ENCODE measurements around the gene CNTNAP3B.
A peak's percentile ranks its signal among the peaks of the same experiment; 100 is the strongest.
"Not testable (repeated sequence)": the region's sequence is repeated elsewhere in the genome, so short reads cannot be mapped to it uniquely, and the experiment has no call there.

CNTNAP3B gene

DNA sequence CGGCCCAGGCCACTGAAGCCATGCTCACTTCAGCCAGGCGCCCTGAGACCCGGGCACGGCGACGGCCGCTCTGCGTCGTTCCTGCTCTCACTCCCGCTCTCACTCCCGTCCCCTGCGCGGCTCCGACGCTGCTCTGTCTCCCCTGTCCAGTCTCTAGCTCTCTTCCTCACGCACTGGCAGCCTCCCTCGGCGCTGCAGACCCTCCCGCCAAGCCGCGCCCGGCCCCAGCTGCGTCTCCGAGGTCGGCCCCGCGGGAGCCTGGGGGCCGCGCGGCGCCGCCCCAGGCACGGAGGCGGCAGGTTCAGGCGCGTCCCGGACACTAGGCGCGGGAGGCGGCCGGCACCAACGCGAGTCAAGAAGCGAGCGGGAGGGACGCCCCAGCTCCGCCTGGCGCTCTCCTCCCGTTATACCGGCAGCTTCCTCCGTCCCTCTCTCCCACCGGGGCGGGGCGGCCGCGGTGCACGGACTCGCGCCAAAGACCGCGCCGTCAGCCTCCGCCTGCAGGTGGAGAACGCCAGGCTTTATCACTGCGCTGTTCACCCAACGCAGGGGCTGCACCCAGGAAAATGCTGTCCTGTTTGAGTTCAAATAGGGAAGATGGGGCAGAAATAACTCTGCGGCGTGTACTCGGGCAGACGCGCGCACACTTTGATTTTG lies at the start of gene CNTNAP3B:
Gene CNTNAP3B, minus strand, starts transcription at position 354 of the 657 bp plus-strand sequence. Its CDS starts 332 bp downstream, at position 22.
- H3K4me3 ChIP-seq (ENCODE audit: low read depth, low read length) = peak within 1 kb of the TSS; percentile 54
- DNase-seq (ENCODE audit: low read depth) = peak; percentile 2

DNA sequence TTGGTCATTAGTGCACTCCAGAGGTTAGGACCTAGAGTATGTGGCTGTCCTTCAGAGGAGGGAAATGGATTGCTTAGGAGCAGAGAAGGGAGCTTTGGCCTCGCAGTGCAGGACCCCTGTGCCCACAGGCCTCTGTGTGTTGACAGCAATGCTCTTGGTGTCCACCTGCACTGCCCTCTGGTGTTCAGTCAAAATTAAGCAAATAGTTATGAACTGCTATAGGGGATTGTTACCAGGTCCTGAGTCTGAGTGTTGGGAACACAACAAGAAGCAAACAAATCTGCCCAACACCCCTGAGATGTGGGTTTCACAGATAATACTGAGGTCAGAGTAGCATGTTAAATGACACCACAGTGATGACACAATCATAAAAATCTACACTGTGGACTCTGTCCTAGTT lies 31.1 kb upstream of the CNTNAP3B start:
- TF ChIP-seq, protein P1, sequence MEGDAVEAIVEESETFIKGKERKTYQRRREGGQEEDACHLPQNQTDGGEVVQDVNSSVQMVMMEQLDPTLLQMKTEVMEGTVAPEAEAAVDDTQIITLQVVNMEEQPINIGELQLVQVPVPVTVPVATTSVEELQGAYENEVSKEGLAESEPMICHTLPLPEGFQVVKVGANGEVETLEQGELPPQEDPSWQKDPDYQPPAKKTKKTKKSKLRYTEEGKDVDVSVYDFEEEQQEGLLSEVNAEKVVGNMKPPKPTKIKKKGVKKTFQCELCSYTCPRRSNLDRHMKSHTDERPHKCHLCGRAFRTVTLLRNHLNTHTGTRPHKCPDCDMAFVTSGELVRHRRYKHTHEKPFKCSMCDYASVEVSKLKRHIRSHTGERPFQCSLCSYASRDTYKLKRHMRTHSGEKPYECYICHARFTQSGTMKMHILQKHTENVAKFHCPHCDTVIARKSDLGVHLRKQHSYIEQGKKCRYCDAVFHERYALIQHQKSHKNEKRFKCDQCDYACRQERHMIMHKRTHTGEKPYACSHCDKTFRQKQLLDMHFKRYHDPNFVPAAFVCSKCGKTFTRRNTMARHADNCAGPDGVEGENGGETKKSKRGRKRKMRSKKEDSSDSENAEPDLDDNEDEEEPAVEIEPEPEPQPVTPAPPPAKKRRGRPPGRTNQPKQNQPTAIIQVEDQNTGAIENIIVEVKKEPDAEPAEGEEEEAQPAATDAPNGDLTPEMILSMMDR (conservative IDR thresholded peaks at IDR 0.05; ENCODE audit: low read depth, low read length) = peak; percentile 42
- H3K4me3 ChIP-seq (ENCODE audit: low read depth, low read length) = not testable (repeated sequence)
- peak; percentile 36 for DNase-seq (ENCODE audit: low read depth)

DNA sequence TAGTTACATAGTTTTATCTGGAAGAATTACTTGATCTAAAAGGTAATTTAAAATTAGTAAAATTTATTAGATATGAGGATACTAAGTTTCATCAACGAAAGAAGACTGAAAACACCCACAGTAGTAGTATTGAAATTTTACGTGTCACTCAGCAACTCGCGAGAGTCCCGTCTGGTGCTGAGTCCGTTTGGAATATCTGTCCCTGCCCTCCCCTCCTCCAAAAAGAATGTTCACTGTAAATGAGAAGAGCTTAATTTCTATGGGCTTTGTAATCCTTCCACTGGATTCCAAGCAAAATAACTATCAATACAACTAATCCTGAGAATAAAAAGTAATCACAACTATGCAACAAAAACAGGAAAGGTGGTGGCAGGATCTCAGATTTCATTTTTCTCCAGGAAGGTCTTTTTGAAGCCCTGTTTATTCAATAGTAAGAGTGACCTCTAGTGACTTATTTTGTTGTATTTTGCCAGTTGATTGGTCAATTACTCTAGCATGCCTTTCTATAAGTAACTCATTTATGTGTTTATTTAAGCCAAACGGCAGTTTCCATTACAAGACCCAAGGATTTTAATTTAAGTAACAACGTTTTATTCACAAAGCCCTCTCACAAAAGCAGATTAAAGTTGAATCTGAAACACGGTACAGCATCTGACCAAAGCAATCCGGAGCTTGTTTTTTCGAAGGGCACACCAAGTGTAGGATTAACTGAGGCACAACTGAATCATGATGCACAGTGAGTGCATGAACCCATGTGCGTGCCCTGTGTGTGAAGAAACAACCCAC lies 2.0 kb downstream of the CNTNAP3B start:
- DNase-seq (ENCODE audit: low read depth) = peak; percentile 29

DNA sequence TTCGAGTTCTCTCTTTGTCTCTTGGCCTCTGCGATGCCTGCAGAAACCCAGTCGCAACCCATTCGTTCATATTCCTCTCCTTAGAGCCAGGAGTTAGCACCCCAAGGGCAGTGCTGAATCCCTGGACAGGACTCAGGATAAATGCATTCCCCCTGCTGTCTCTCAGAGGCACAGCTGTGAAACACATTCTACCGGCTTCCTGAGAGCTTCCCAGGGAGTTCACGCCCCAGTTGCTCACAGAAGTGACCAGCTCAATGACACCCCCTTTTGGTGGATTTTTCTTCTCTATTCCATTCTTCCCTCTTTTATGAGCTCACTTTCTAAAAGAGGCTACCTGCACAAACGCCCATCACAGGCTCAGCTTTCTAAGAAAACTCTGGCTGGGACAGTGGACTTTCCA lies 8.2 kb downstream of the CNTNAP3B start:
- H3K4me3 ChIP-seq (ENCODE audit: low read depth, low read length) = not testable (repeated sequence)
- DNase-seq (ENCODE audit: low read depth) = peak; percentile 7

More for the DNA sequence above, 2.0 kb downstream of the CNTNAP3B start:
- H3K4me3 ChIP-seq (ENCODE audit: low read depth, low read length) = peak overlapping the region; percentile 54

DNA sequence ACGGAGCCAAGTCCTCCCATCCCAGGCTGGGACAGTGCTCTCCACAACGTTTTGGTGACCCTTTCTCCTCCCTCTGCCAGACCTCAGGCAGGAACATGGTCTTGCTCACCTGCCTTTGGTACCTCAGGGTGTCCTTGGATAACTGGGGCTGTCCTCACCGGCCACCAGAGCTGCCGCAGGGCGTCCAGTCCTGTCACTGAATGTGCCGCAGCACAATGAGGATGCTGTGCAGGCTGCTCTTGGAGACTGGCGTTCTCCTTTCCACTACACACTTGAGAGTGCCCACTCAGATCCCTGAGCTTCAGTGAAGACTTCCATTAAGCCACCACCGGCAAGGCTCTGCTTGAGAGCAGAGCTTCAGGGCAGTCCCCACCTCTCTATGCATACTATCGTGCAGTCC lies 33.3 kb downstream of the CNTNAP3B start:
- not testable (repeated sequence) for DNase-seq (ENCODE audit: low read depth)

DNA sequence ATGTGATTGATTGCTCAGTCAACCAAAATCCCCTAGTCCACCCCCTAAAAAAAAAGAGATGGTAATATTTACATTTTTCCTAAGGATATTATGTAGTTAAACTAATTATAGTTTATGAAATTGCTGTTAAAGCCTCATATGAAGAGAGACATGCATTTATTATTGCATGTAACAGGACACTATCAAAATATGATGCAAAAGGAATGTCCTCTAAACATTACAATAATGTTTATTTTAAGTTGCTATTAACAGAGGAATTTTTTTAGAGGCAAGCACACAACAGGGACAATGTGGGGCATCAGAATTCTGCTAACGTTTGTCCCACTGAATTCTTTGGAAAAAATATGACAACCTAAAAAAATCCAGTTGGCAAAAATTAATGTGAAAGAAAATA lies 44.7 kb downstream of the CNTNAP3B start:
- H3K4me3 ChIP-seq (ENCODE audit: low read depth, low read length); DNase-seq (ENCODE audit: low read depth): not testable (repeated sequence)

More for the DNA sequence above, 33.3 kb downstream of the CNTNAP3B start:
- H3K4me3 ChIP-seq (ENCODE audit: low read depth, low read length) = not testable (repeated sequence)

DNA sequence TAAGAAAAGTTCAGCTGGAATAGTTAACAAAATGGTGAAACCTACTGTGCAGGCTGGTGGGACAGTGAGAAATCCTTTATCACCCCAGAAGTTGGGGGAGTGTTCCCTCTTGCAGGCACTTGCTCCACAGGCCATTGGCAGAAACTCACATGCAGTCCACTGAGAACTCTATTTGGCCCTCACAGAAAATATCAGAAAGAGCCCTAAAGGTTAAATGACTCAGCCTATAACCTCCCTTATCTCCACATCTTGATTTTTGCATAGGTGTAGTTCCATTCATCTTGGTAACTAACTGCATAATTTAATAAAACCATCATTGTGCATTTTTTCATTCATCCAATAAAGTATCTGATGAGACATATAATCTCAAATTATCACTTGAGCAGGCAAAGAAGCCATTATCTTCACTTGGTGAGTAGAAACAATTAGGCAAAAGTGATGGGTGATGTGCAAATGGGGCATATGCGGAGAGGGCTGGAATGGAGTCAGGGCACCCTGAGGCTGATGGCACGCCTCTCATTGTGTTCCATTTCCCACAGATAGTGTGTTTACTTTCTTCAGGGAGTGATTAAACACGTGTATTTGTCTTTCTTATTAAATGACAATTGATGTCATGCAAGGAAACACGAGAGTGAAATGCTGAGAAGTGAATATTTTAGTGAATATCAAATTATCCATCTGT lies 45.2 kb downstream of the CNTNAP3B start:
- not testable (repeated sequence) for DNase-seq (ENCODE audit: low read depth)

DNA sequence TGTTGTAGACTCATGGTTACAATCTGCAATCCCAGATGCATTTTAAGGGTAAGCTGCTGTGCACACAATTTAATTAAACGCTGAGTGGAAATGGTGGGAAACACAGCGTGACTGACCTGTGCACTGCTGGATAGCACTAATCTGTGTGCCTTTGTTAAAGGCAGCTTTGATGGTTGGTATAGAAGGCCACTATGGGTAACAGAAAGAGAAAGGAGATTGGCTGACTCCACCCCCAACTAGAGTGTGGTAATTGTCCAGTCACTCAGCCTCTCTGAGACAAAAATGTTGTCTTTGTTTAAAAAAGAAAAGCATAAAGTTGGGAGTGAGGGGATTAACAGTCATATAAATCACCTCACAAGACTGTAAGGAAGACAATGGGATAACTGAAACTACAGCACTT lies 48.9 kb downstream of the CNTNAP3B start:
- not testable (repeated sequence) for DNase-seq (ENCODE audit: low read depth); H3K4me3 ChIP-seq (ENCODE audit: low read depth, low read length)

More for the DNA sequence above, 45.2 kb downstream of the CNTNAP3B start:
- H3K4me3 ChIP-seq (ENCODE audit: low read depth, low read length) = not testable (repeated sequence)

DNA sequence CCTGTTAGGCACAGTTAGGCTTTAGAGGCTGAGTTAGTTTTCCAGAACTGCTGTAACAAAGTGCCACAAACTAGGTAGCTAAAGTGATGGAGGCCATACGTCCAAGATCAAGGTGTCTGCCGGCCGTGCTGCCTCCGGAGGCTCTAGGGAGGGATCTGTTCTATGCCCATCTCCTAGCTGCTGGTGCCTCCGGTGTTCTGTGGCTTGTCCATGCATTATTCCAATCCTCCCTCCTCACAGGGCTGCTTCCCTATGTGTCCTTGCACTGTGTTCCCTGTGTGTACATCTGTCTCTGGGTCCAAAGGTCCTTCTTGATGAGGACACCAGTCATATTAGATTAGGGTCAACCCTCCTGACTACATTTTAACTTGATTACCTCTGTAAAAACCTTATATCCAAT lies 54.4 kb downstream of the CNTNAP3B start:
- not testable (repeated sequence) for DNase-seq (ENCODE audit: low read depth); H3K4me3 ChIP-seq (ENCODE audit: low read depth, low read length)

DNA sequence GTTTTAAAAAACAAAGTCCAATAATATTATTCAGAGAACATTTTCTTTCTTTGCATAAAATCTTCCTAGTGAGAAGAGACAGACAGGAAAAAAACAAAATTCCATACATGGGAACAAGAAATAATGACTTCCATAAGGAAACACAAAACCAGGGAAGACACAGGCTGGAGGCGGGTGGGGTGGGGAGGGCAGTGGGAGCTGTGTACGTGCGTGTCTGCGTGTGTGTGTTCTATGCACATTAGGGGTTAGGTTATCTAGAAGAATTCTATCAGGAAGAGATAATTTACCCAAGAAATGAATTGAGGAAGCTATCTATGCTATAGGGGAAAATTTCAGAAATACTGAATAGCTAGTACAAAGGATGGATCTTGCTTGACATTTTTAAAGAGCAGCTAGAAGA lies 58.2 kb downstream of the CNTNAP3B start:
- H3K4me3 ChIP-seq (ENCODE audit: low read depth, low read length); DNase-seq (ENCODE audit: low read depth): not testable (repeated sequence)

DNA sequence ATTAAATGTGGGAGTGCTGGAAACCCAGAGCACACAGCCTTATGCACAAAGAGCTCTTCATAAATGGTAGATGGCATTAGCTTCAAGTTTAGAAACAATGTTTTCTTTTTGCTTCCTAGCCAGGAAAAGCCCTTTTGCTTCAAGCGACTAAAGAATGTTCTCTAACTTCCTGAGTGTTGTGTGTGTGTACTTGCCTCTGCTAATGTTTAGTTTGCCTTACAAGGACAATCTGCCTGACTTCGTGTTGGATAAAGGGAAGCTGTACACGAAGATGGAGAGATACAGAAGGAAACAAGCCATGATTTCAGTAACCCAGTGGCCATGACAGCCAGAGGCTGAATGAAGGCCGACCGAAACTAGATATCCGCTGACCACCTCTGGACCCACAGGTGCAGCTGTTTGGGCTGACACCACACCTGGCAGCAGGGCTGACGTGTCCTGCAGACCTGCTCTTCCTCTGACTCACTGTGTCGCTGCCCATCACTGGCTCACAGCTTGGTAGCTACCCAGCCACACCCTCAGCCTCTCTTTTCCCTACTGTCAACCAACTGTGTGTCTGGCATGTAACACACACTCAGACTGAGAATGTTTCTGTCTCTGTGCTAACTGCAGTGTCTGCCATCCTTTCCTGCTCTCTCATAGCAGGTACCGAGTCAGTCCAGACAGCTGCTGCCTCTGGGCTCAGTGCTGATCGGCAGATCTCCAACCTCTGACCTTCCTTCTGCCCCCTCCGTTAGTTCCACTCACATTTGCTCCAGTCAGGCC lies 59.0 kb downstream of the CNTNAP3B start:
- H3K4me3 ChIP-seq (ENCODE audit: low read depth, low read length); DNase-seq (ENCODE audit: low read depth): not testable (repeated sequence)

DNA sequence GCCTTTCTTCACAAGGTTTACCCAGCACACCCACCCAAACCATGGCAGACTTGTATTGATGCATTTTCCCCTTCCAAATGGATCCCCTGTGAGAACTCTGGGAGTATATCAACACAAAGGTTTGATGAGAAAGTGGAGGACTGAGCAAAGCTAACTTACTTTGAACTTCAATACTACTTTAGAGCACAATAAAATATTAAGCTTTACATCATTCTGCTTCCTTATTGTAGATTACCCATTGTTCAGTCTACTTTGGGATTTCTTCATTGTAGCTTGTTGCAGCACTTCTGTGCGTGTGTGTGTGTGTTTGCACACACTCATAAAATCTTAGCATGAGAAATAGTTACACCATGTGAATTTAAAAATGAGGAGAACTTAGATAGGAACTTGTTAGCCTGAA lies 75.4 kb downstream of the CNTNAP3B start:
- not testable (repeated sequence) for DNase-seq (ENCODE audit: low read depth)

DNA sequence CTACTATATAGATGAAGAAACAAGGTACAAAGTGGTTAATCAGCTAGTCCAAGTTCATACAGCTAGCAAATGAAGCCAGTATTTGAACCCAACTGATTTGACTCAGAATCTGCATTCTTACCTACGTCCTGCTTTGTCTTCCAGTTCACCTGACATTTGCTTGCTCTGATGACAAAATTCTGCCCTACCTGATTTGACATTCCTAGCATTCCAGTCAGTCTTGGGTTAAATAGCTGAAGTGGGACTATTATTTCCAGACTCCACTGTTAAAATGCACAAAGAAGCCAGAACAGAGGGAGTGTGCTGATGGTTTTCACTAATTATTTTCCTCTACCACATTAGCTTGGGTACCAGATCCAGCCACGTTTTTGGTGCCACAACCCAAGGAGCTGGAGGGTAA lies 78.5 kb downstream of the CNTNAP3B start:
- H3K4me3 ChIP-seq (ENCODE audit: low read depth, low read length); DNase-seq (ENCODE audit: low read depth): not testable (repeated sequence)

More for the DNA sequence above, 75.4 kb downstream of the CNTNAP3B start:
- H3K4me3 ChIP-seq (ENCODE audit: low read depth, low read length) = not testable (repeated sequence)

DNA sequence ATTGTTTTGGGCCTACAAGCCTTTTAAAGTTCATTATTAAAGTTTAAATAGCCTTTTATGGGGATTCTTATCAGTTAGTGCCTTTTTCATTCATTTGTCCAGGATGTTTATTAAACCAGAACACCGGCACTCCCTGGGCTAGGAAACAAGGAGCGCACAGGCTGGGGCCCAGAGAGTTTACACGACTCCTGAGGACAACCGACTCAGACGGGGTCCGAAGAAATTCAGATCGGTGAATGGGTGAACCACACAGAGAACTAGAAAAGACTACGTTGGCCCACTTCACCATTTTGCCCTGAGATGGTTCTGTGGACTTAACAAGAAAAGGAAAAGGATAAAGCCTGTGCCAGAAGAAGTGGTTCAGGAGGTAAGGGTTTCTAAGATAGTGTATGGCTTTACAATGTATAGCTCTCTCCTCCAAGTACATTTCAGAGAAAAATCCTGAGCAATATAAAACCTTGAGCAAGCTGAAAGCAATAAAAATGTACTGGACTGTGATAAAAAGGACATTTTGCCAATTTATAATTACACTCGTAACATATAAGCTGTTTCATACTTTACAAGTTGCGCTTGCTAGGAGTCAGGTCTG lies 84.7 kb downstream of the CNTNAP3B start:
- not testable (repeated sequence) for DNase-seq (ENCODE audit: low read depth); H3K4me3 ChIP-seq (ENCODE audit: low read depth, low read length)

DNA sequence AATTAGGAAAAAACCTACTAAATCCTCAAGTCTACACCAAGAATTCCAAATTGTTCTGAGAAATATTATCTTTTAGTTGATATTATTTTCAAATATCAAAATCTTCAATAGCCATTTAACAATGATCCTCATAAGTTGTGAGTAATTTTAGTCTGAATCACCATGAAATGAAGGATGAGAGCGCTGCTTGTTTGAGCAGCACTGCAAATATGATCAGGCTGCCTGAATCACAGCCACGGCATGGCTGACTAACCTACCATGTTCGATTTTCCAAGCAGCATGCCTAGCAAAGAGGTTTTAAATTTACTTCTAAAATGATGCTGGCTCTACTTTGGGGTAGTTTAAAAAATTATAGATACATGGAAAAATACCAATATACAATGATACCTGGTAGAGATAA lies 95.7 kb downstream of the CNTNAP3B start:
- H3K4me3 ChIP-seq (ENCODE audit: low read depth, low read length); DNase-seq (ENCODE audit: low read depth): not testable (repeated sequence)

DNA sequence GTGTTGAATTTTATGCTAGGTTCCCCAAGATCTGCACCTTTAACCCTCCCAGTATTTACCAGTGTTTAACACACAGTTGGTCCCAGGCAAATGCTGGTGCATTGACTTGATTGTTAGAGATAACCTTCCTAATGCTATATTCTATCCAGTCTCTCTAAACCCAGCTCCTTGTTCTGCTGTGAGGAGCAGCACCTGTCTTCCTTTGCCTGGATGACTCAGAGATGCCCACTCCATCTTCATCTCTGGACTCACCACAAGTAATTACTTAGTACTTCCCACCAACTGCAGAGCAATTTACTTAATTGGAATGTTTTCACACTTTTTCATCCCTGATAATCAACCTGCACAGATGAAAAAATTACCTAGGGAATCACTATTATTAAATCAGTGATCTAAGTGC lies 108.6 kb downstream of the CNTNAP3B start:
- DNase-seq (ENCODE audit: low read depth); H3K4me3 ChIP-seq (ENCODE audit: low read depth, low read length): not testable (repeated sequence)

DNA sequence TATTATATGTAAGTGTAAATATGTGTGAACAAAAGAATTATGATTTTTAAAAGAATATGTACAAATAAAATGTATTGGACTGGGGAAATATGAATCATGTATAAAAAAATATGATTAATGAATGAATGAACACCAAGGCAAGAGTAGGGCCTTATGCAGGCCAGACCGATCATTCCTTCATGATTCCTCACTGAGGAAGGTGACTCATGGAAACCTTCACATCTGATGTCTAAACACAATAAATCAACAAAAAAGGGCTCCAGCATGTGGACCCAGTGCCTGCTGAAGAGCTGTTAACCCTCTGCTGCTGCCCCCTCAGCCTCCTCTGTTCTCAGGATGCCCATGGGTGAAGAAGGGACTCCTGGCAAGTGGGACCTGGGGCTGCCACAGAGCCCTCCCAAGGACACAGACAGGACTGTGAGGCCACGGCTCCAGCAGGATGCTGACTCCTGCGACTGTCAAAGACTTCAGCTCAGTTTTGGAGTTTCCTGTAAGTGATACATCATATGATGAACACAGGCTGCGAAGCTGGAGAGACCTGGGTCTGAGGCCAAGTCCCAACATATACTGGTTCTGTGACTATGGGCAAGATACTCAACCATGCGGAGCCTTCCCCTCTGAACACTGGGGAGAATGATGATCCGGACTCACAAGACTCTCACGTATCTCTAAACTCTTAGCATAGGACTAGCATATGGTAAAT lies 110.9 kb downstream of the CNTNAP3B start:
- H3K4me3 ChIP-seq (ENCODE audit: low read depth, low read length) = not testable (repeated sequence)
- peak; percentile 17 for DNase-seq (ENCODE audit: low read depth)
